GM12878 (cell line): ENCODE results near the gene TARS3. TPM values are rescaled to one million over a fixed set of nuclear protein-coding genes. Genes with fewer than 3 reads are reported as not detected.

Experiments used
- ATAC-seq: fragments of 200-7000 bp; cut with Tn5 transposase; 3 replicates; pipeline ENCODE4 v1.9.1; 2020; ENCODE audit warnings: mild to moderate bottlenecking, moderate library complexity
- BruUV-seq: library from RNA; stranded (reverse); fragments of 400-500 nt; replicated peaks from 2 replicates; lab custom pipeline; 2021; lab: Mats Ljungman, UMichigan
- CTCF ChIA-PET: fragments of 300-600 bp; sonication (Branson Sonifier 250); formaldehyde crosslinking; extraction: SDS; loops from one replicate; lab custom pipeline; 2021; ENCODE audit warnings: inconsistent platforms; lab: Yijun Ruan, JAX
- POLR2A ChIA-PET: fragments of 350-600 bp; formaldehyde crosslinking; extraction: SDS; loops from one replicate; lab custom pipeline; 2021; ENCODE audit warnings: inconsistent platforms; lab: Charles Lee
- RAD21 ChIA-PET: fragments of 300-600 bp; sonication (Branson Sonifier 250); formaldehyde crosslinking; loops from one replicate; lab custom pipeline; 2023; ENCODE audit warnings: antibody characterized with exemption; ENCODE audit not compliant: unreplicated experiment; lab: Charles Lee
- SMC1A ChIA-PET: fragments of 300-600 bp; sonication (Branson Sonifier 250); formaldehyde crosslinking; loops from one replicate; lab custom pipeline; 2023; ENCODE audit not compliant: unreplicated experiment, uncharacterized antibody; lab: Charles Lee
- DNase-seq: peaks from one replicate; pipeline ENCODE4 v3.0.0-alpha.2; 2011; ENCODE audit warnings: low read depth, low spot score
- FAIRE-seq: peaks from 3 replicates; lab custom pipeline; 2011; peaks lifted over from hg19 to GRCh38; lab: Jason Lieb, UNC
- H2AFZ ChIP-seq: 2 replicates; pipeline ENCODE4 v1.6.0; 2011; ENCODE audit warnings: low read depth, low read length, control low read depth; ENCODE audit not compliant: control insufficient read depth
- H3K27ac ChIP-seq: 2 replicates; pipeline ENCODE4 v1.5.1; 2011; ENCODE audit warnings: control low read depth; ENCODE audit not compliant: control insufficient read depth, insufficient read depth
- H3K27me3 ChIP-seq, 2 experiments: replicated peaks in 1 of 2; 2 replicates each; pipeline versions ENCODE4 v1.6.0 to v1.6.1; 2011; ENCODE audit warnings: low read length in 1 of 2; ENCODE audit not compliant: control insufficient read depth in 2 of 2, insufficient read depth in 2 of 2
- H3K36me3 ChIP-seq, 2 experiments: 2 replicates each; pipeline ENCODE4 v1.5.1; 2011; ENCODE audit warnings: low read length in 1 of 2; ENCODE audit not compliant: control insufficient read depth in 2 of 2, insufficient read depth in 2 of 2
- H3K4me1 ChIP-seq: 2 replicates; pipeline ENCODE4 v1.6.1; 2011; ENCODE audit warnings: mild to moderate bottlenecking, low read length, moderate library complexity, mixed read lengths; ENCODE audit not compliant: control insufficient read depth, insufficient read depth
- H3K4me2 ChIP-seq: 2 replicates; pipeline ENCODE4 v1.6.0; 2011; ENCODE audit warnings: control low read depth; ENCODE audit not compliant: control insufficient read depth, insufficient read depth
- H3K4me3 ChIP-seq: fragments of 200-600 bp; sonication (generic); 2 replicates; pipeline ENCODE4 v1.5.1; 2016
- H3K79me2 ChIP-seq: 2 replicates; pipeline ENCODE4 v1.6.0; 2011; ENCODE audit warnings: low read length; ENCODE audit not compliant: control insufficient read depth, insufficient read depth
- H3K9ac ChIP-seq: 2 replicates; pipeline ENCODE4 v1.8.0; 2011; ENCODE audit warnings: low read length, control low read depth, mixed read lengths; ENCODE audit not compliant: control insufficient read depth, insufficient read depth
- H3K9me3 ChIP-seq: replicated peaks from 3 replicates; pipeline ENCODE4 v1.5.1; 2011; ENCODE audit warnings: mild to moderate bottlenecking, low read length; ENCODE audit not compliant: control insufficient read depth, insufficient read depth
- H4K20me1 ChIP-seq: 2 replicates; pipeline ENCODE4 v1.6.0; 2011; ENCODE audit not compliant: control insufficient read depth, insufficient read depth
- ASH2L ChIP-seq: fragments of 300-600, 200-600 bp; sonication (generic); IDR thresholded peaks from 2 replicates; pipeline ENCODE4 v1.6.1; 2017; ENCODE audit warnings: low read depth, mild to moderate bottlenecking, borderline replicate concordance
- CEBPB ChIP-seq, 2 experiments: fragments of 150-350 bp in 1 of 2; IDR thresholded peaks; 2 replicates each; pipeline ENCODE4 v1.6.1; 2012 to 2014; ENCODE audit warnings: low read depth in 2 of 2, low read length in 2 of 2, borderline replicate concordance in 1 of 2, inconsistent platforms in 1 of 2
- EED ChIP-seq: sonication (generic); IDR thresholded peaks from 2 replicates; pipeline ENCODE4 v1.6.1; 2016; ENCODE audit warnings: antibody characterized with exemption, low read depth
- EZH2 ChIP-seq: IDR thresholded peaks from 2 replicates; pipeline ENCODE4 v1.6.1; 2012; ENCODE audit warnings: low read depth, mild to moderate bottlenecking, control low read depth, inconsistent platforms, low read length, borderline replicate concordance; ENCODE audit not compliant: control insufficient read depth
- MYB ChIP-seq: fragments of 150-350 bp; IDR thresholded peaks from 2 replicates; pipeline ENCODE4 v1.6.1; 2014; ENCODE audit warnings: mild to moderate bottlenecking, low read depth, low read length, borderline replicate concordance
- RB1 ChIP-seq: fragments of 450-650 bp; formaldehyde crosslinking; IDR thresholded peaks from 2 replicates; pipeline ENCODE4 v1.6.1; 2017; ENCODE audit warnings: mild to moderate bottlenecking, borderline replicate concordance
- SPI1 ChIP-seq: IDR thresholded peaks from 2 replicates; pipeline ENCODE4 v1.6.1; 2011; ENCODE audit warnings: low read depth, mild to moderate bottlenecking, low read length, moderate library complexity, borderline replicate concordance; ENCODE audit not compliant: insufficient read depth
- YBX1 ChIP-seq: fragments of 450-650 bp; IDR thresholded peaks from 2 replicates; pipeline ENCODE4 v1.6.1; 2016; ENCODE audit warnings: antibody characterized with exemption
- WGBS: methylation state at CpG from one replicate; pipeline ENCODE4 v1.1.6; 2016; ENCODE audit warnings: low lambda C conversion rate; ENCODE audit not compliant: insufficient replicate concordance, insufficient coverage; ENCODE audit errors: missing lambda C conversion rate; 5-methylcytosine and 5-hydroxymethylcytosine counted together
- in situ Hi-C: fragments of 300-500 bp; cut with MboI; formaldehyde crosslinking; loops from 9 replicates; pipeline ENCODE4 v1.14.3; 2018; ENCODE audit warnings: mixed read lengths
- intact Hi-C: fragments of 100-400 bp; cut with micrococcal nuclease; formaldehyde crosslinking; loops from one replicate; pipeline ENCODE4 v1.14.2; 2022; ENCODE audit not compliant: unreplicated experiment
- polyA plus RNA-seq, 11 experiments: library from polyadenylated mRNA; depleted of rRNA in 4 of 11; unstranded in 6 of 11; stranded (reverse) in 5 of 11; fragments of >200 nt; fragmentation: Nextera tagmentation in 4 of 11; fragmentation: Illumina TruSeq in 1 of 11; extraction: Ambion mirVana in 4 of 11; extraction: Trizol in 1 of 11; gene quantifications; 1 replicate in 1 of 11; 2 replicates in 10 of 11; pipeline versions ENCODE4 v1.2.1 to v1.2.3, GENCODE V29; 2011 to 2016; ENCODE audit warnings: inconsistent platforms in 2 of 11, missing spikeins in 2 of 11, low read depth in 1 of 11
- total RNA-seq, 4 experiments: library from RNA; depleted of rRNA in 3 of 4; stranded (reverse); fragments of >200 nt in 3 of 4; fragmentation: Illumina TruSeq in 1 of 4; extraction: Trizol in 1 of 4; gene quantifications; 2 replicates each; pipeline versions ENCODE4 v1.2.1 to v1.2.3, GENCODE V29; 2013 to 2021
- TF ChIP-seq, protein P1 (sequence below): fragments of 450-650 bp; formaldehyde crosslinking; IDR thresholded peaks from 2 replicates; pipeline ENCODE4 v1.4.0; 2020; ENCODE audit warnings: mild to moderate bottlenecking, moderate library complexity
- TF ChIP-seq, protein P2 (sequence below): fragments of 150-350 bp; IDR thresholded peaks from 2 replicates; pipeline ENCODE4 v1.6.1; 2014; ENCODE audit warnings: mild to moderate bottlenecking, low read depth, low read length

The TARS3 gene
- total and polyA plus RNA-seq, 10 of the 15 experiments (the other 5 are each of a cell fraction or from before 2014, with no cell fraction given) = 1.4 to 7.8 (median 5.3) TPM

DNA sequence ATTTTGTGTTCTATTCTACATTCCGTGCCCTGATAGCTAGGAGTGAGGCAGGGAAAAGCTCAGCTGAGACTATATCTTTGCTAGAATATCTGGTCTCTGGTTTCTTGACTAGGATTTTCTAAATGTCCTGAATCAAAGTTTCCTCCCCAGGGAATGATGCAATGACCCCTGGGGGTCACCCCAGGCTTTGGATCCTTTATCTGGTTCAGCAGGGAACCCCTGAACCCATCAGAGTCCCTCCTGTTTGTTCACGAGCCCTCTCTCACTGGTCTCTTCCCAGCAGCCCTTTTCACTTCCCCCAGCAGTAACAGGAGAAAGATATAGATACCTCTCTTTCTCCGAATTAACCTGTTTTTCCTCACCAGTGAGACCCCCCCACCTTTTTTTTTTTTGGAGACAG is 86.4 kb downstream of the TARS3 start:
- WGBS = 81% methylated on average over 3 of the region's 3 CpGs
- no peak for FAIRE-seq

More for the DNA sequence above, 86.4 kb downstream of the TARS3 start:
- Histone ChIP-seq H3K79me2 (no peaks in the 10 kb centered on the region), H3K9me3 (no peaks in the 10 kb centered on the region)
- intact Hi-C loops = no loop called here
- POLR2A ChIA-PET = interaction anchor here (1.8 kb wide), 1 partner anchor 344 kb away, joined by 5 read pairs; no protein-coding TSS in a partner anchor
- TF ChIP-seq, protein P1, sequence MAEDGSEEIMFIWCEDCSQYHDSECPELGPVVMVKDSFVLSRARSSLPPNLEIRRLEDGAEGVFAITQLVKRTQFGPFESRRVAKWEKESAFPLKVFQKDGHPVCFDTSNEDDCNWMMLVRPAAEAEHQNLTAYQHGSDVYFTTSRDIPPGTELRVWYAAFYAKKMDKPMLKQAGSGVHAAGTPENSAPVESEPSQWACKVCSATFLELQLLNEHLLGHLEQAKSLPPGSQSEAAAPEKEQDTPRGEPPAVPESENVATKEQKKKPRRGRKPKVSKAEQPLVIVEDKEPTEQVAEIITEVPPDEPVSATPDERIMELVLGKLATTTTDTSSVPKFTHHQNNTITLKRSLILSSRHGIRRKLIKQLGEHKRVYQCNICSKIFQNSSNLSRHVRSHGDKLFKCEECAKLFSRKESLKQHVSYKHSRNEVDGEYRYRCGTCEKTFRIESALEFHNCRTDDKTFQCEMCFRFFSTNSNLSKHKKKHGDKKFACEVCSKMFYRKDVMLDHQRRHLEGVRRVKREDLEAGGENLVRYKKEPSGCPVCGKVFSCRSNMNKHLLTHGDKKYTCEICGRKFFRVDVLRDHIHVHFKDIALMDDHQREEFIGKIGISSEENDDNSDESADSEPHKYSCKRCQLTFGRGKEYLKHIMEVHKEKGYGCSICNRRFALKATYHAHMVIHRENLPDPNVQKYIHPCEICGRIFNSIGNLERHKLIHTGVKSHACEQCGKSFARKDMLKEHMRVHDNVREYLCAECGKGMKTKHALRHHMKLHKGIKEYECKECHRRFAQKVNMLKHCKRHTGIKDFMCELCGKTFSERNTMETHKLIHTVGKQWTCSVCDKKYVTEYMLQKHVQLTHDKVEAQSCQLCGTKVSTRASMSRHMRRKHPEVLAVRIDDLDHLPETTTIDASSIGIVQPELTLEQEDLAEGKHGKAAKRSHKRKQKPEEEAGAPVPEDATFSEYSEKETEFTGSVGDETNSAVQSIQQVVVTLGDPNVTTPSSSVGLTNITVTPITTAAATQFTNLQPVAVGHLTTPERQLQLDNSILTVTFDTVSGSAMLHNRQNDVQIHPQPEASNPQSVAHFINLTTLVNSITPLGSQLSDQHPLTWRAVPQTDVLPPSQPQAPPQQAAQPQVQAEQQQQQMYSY (CRISPR knock-in tag) = no peak
- no peak for TF ChIP-seq EED
- TF ChIP-seq RB1 = no peak
- no peak for TF ChIP-seq YBX1
- no peak for TF ChIP-seq MYB
- TF ChIP-seq SPI1 = no peak
- TF ChIP-seq, protein P2, sequence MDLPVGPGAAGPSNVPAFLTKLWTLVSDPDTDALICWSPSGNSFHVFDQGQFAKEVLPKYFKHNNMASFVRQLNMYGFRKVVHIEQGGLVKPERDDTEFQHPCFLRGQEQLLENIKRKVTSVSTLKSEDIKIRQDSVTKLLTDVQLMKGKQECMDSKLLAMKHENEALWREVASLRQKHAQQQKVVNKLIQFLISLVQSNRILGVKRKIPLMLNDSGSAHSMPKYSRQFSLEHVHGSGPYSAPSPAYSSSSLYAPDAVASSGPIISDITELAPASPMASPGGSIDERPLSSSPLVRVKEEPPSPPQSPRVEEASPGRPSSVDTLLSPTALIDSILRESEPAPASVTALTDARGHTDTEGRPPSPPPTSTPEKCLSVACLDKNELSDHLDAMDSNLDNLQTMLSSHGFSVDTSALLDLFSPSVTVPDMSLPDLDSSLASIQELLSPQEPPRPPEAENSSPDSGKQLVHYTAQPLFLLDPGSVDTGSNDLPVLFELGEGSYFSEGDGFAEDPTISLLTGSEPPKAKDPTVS = no peak
- no peak for TF ChIP-seq EZH2
- TF ChIP-seq ASH2L = no peak
- TF ChIP-seq CEBPB (IDR thresholded peaks at IDR 0.05; ENCODE audit: borderline replicate concordance in 1 of 2, low read depth in 2 of 2, low read length in 2 of 2) = no peak
- TF ChIP-seq, all 136 proteins: peak for 0
- H3K4me1 ChIP-seq = peaks cover 5% of the 10 kb centered on the region; the same call in 1 of the 2 replicates
- ChIA-PET CTCF (no interaction called here), RAD21 (interaction anchor here (0.6 kb wide), 1 partner anchor 348 kb away, joined by 4 read pairs; no protein-coding TSS in a partner anchor), SMC1A (no interaction called here)
- in situ Hi-C loops = no loop called here
- H3K4me3 ChIP-seq = no peak overlapping the region
- H3K36me3 ChIP-seq = peaks cover 0 to 3% of the 10 kb centered on the region in 2 experiments; a peak in 1 of 4 replicates
- no peak overlapping the region for H3K27ac ChIP-seq
- H3K27me3 ChIP-seq = no peaks in the 10 kb centered on the region
- H3K4me2 ChIP-seq = no peak overlapping the region
- ATAC-seq (no peak), DNase-seq (no peak)
- H3K9ac ChIP-seq = no peak overlapping the region
- no peak overlapping the region for H2AFZ ChIP-seq
- H4K20me1 ChIP-seq = no peaks in the 10 kb centered on the region
- BruUV-seq = no TSS peak
